Uterus (tissue), 2 donors: ENCODE measurements around the gene SLC2A13.

Experiments used
- CTCF ChIP-seq, 4 experiments: fragments of 200-600 bp in 2 of 4; fragments of 450-650 bp in 2 of 4; sonication (generic) in 2 of 4; IDR thresholded peaks; one replicate each; pipeline ENCODE4 v1.5.1; 2016 to 2019; ENCODE audit warnings: antibody characterized with exemption in 4 of 4, mild to moderate bottlenecking in 2 of 4, moderate library complexity in 1 of 4
- POLR2A ChIP-seq, 2 donors: fragments of 450-650 bp; IDR thresholded peaks; one replicate each; pipeline ENCODE4 v1.6.1; 2016; ENCODE audit warnings: antibody characterized with exemption in 2 of 2, mild to moderate bottlenecking in 1 of 2, moderate library complexity in 1 of 2

DNA sequence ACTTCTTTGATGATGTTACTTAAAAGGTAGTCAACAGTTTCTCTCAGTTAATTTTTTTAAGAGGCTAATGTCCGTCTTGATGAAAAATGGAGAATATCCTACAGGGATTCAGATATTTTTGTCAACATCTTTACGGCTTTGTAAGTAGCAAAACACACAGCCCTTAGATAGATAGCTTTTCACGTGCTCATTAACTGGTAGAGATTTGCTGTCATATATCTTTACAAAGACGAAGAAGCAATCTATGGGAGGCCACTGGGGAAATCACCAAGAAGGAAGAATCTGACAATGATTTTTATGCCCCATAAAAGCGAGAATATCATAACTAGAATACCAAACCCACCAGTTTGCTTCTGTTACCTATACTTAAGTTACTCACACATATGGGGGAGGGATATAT lies 121.2 kb downstream of the SLC2A13 start:
- TF ChIP-seq CTCF (IDR thresholded peaks at IDR 0.05) (no peak), POLR2A (IDR thresholded peaks at IDR 0.05) (no peak)
